IPS-18a (cell line): ENCODE data around the gene EID2.

Experiments used
- H3K27ac ChIP-seq: one replicate; pipeline ENCODE4 v1.5.1; 2013; ENCODE audit warnings: low read length
- H3K27me3 ChIP-seq: one replicate; pipeline ENCODE4 v1.6.1; 2013; ENCODE audit warnings: mild to moderate bottlenecking, low read length; ENCODE audit not compliant: control insufficient read depth, insufficient read depth
- H3K36me3 ChIP-seq: one replicate; pipeline ENCODE4 v1.6.1; 2013; ENCODE audit warnings: low read depth, low read length; ENCODE audit not compliant: control insufficient read depth
- H3K4me1 ChIP-seq: one replicate; pipeline ENCODE4 v1.6.1; 2013; ENCODE audit warnings: low read depth, low read length; ENCODE audit not compliant: control insufficient read depth
- H3K4me3 ChIP-seq: one replicate; pipeline ENCODE4 v1.5.1; 2013; ENCODE audit warnings: low read length
- H3K9ac ChIP-seq: one replicate; pipeline ENCODE4 v1.6.1; 2013; ENCODE audit warnings: mild to moderate bottlenecking, low read length, moderate library complexity
- H3K9me3 ChIP-seq: one replicate; pipeline ENCODE4 v1.6.1; 2013; ENCODE audit warnings: low read depth, low read length; ENCODE audit not compliant: control insufficient read depth

EID2 gene

DNA sequence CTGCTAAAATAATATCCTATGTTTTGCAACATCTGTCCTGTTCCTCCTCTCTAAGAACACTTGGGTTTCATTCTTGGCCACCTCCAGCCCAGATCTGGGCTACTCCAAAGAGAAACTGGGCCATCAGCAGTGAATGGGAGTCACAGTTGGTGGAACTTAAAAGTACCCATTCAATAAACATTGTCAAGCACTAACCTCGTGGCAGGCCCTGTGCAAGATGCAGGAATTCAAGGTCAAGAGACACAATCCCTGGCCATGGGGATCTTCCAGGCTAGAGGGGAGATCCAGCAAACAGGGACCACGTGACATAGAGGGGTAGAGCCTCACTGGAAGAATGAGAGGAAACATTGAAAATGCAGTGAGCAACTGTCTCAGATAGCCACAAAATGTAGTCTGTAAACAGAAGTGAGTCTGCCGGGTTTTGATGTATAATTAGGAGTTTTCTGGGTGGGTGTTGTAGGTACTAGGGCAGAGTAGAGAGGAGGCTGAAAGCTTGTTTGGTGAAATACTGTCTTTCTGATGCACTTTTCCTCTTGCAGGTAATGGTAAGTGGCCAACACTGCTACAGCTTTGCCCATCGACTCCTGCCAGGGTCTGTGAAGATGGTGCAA is 14.8 kb upstream of the EID2 start:
- Histone ChIP-seq H3K4me3 (no peak overlapping the region), H3K27me3 (no peaks in the 10 kb centered on the region), H3K36me3 (no peaks in the 10 kb centered on the region)

DNA sequence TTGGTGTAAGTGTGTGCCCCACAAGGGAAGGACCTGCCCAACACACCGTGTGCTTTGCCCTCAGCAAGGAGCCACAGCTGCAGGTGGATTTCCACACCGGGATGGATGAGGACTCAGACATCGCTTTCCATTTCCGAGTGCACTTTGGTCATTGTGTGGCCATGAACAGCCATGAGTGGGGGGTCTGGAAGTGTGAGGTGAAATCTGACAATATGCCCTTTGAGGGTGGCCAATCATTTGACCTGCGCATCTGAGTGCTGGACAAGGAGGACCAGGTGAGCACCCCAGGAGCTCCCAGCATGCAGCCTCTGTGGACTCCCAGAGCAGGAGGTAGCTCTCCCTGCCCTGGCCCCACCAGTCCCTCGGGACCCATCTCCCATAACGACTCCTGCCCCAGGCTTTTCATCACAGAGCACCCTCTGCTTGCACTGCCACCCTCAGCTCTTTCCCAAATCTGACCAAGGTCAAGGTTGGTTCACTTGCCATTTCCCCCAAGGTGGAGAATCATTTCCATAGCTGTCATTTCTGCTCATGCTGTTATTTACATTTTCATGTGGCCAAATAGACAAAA is 13.2 kb upstream of the EID2 start:
- no peaks in the 10 kb centered on the region for H3K27me3 ChIP-seq
- H3K9me3 ChIP-seq: no peaks in the 10 kb centered on the region
- H3K36me3 ChIP-seq: no peaks in the 10 kb centered on the region
- no peak overlapping the region for H3K9ac ChIP-seq
- H3K27ac ChIP-seq: no peak overlapping the region
- H3K4me1 ChIP-seq: no peaks in the 10 kb centered on the region
- no peak overlapping the region for H3K4me3 ChIP-seq

More for the DNA sequence above, 14.8 kb upstream of the EID2 start:
- Histone ChIP-seq H3K4me1 (no peaks in the 10 kb centered on the region), H3K9ac (no peak overlapping the region), H3K27ac (no peak overlapping the region), H3K9me3 (no peaks in the 10 kb centered on the region)

DNA sequence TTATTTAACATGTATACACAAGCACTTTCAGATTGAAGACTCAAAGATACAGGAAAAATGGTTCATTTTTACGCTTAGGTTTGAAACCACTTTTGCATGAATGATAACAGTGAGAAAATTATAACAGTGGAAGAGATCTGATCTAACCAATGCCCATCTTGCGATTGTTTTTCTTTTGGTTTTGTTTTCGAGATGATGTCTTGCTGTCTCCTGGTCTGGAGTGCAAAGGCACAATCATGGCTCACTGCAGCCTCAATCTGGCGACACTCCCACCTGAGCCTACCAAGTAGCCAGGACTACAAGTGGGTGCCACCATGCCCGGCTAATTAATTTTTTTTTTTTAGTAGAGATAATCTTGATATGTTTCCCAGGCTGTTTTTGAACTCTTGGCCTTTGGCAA is 10.2 kb upstream of the EID2 start:
- Histone ChIP-seq H3K9me3 (no peaks in the 10 kb centered on the region), H3K9ac (no peak overlapping the region), H3K4me1 (no peaks in the 10 kb centered on the region), H3K4me3 (no peak overlapping the region), H3K36me3 (no peaks in the 10 kb centered on the region), H3K27ac (no peak overlapping the region), H3K27me3 (no peaks in the 10 kb centered on the region)

DNA sequence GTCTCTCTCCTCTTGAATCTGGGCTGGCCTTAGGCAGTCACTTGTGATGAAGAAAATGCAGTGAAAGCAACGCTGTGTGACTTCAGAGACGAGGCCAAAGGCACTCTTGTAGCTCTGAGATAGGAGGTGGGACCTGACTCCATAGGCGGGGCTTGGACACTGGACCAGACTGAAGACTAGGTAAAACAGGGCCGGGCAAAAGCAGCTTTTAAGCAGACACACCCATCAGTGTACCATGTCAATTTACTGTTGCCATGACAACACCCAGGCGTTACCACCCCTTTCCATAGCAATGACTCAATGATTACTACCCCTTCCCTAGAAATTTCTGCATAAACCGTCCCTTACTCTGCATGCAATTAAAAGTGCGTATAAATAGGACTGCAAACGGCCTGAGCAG is 6.6 kb upstream of the EID2 start:
- no peak overlapping the region for H3K4me3 ChIP-seq
- no peaks in the 10 kb centered on the region for H3K36me3 ChIP-seq
- H3K27ac ChIP-seq: no peak overlapping the region
- H3K27me3 ChIP-seq: no peaks in the 10 kb centered on the region
- H3K9me3 ChIP-seq: no peaks in the 10 kb centered on the region
- H3K4me1 ChIP-seq: peaks cover 8% of the 10 kb centered on the region
- H3K9ac ChIP-seq: no peak overlapping the region

DNA sequence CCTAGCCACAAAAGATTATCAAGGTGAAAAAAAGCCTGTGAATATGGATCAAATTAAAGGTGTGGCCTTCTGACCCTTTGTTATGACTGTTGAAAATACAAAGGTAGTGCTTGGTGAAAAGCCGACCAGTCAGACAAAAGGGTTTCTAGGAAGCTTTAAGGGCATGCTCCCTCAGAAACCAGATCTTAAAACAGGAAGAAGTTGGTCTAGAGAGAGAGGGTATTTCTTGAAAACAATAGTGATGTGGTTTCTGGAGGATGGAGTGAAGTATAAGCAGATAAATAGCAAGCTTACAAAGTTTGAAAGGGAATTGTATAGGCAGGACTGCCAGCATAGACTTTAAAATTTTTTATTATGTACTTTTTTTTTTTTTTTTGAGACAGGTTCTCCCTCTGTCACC is 5.0 kb upstream of the EID2 start:
- Histone ChIP-seq H3K9me3 (no peaks in the 10 kb centered on the region), H3K36me3 (no peaks in the 10 kb centered on the region), H3K9ac (no peak overlapping the region), H3K4me3 (no peak overlapping the region), H3K27me3 (no peaks in the 10 kb centered on the region), H3K4me1 (peaks cover 10% of the 10 kb centered on the region), H3K27ac (no peak overlapping the region)

DNA sequence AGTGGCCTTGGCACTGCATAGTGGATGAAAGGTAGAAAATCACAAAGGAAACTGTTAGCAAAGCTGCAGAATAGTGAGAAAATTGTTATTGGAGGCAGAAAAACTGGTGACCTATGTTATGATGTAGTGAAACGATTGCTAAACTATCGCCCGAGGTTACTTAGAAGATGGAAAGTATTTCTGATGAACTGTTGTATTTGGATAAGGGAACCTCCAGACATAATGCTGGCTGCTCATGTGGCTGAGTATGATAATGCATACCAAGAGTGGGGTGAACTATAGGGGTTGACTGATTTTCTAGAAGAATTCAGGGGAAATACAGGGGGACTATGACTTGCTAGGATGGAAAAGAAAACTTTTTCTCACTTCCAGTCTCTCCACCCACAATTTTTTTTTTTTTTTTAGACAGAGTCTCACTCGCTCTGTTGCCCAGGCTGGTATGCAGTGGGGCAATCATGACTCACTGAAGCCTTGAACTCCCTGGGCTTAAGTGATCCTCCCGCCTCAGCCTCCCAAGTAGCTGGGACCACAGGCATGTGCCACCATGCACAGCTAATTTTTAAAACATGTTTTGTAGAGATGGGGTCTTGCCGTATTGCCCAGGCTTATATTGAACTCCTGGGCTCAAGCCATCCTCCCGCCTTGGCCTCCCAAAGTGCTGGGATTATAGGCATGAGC is 4.4 kb upstream of the EID2 start:
- Histone ChIP-seq H3K27ac (no peak overlapping the region), H3K4me1 (peaks cover 10% of the 10 kb centered on the region), H3K9me3 (no peaks in the 10 kb centered on the region), H3K27me3 (no peaks in the 10 kb centered on the region), H3K9ac (no peak overlapping the region), H3K4me3 (no peak overlapping the region), H3K36me3 (no peaks in the 10 kb centered on the region)

DNA sequence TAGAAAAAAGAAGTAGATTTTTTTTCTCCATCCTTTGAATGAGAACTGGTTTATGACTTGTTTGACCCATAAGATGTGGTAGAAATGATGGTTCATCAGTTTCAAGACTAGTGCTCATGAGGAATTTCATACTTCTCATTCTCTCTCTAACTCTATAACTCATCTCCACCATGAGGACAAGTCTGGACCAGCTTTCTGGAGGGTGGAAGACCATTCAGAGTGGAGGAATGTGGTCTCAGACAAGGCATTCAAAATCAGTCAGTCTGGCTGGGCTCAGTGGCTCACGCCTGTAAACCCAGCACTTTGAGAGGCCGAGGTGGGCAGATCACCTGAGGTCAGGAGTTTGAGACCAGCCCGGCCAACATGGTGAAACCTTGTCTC is 3.5 kb upstream of the EID2 start:
- no peak overlapping the region for H3K4me3 ChIP-seq
- H3K9me3 ChIP-seq: no peaks in the 10 kb centered on the region
- peaks cover 10% of the 10 kb centered on the region for H3K4me1 ChIP-seq
- H3K36me3 ChIP-seq: no peaks in the 10 kb centered on the region
- no peak overlapping the region for H3K27ac ChIP-seq
- no peak overlapping the region for H3K9ac ChIP-seq
- H3K27me3 ChIP-seq: no peaks in the 10 kb centered on the region

DNA sequence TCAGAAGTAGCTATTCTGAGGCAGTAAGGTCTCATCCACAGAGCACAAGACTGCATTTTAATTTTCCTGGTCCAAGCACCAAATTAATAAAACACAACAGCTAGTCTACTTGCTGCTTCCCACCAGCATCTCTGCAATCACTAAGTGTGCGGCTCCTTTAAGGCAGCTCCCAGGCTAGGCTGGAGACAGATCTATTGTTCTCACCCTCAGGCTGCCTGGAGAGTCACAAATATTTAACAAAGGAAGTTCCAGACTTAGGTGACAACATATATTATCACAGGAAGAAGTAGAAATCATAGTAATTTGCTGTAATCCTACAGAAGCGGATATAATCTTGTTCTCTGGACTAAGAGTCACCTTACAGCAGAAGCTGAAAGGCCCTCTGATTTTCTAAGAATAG is 2.2 kb upstream of the EID2 start:
- H3K36me3 ChIP-seq: no peaks in the 10 kb centered on the region
- H3K9me3 ChIP-seq: no peaks in the 10 kb centered on the region
- no peak overlapping the region for H3K9ac ChIP-seq
- no peaks in the 10 kb centered on the region for H3K27me3 ChIP-seq
- peaks cover 10% of the 10 kb centered on the region for H3K4me1 ChIP-seq
- H3K27ac ChIP-seq: no peak overlapping the region
- no peak overlapping the region for H3K4me3 ChIP-seq

DNA sequence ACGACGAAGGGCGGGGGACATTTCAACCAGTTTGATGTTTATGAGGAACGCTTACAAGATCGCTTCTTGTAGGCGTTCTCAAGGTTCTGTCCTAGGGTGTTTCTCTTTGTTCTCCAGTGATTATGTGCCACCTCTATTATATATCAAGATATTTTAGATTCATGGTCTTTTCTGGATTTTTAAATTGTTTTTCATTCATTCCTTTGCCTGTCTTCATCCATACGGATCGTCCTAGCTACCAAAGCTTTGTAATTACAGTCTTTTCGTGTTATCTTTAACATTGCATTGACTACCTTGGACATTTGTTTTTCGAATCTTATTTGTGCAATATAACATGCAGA is 342 bp upstream of the EID2 start:
- Histone ChIP-seq H3K36me3 (no peaks in the 10 kb centered on the region), H3K9ac (peak overlapping the region; percentile 72), H3K9me3 (no peaks in the 10 kb centered on the region), H3K27ac (no peak overlapping the region), H3K27me3 (no peaks in the 10 kb centered on the region), H3K4me3 (peak overlapping the region; percentile 97), H3K4me1 (peaks cover 10% of the 10 kb centered on the region)

DNA sequence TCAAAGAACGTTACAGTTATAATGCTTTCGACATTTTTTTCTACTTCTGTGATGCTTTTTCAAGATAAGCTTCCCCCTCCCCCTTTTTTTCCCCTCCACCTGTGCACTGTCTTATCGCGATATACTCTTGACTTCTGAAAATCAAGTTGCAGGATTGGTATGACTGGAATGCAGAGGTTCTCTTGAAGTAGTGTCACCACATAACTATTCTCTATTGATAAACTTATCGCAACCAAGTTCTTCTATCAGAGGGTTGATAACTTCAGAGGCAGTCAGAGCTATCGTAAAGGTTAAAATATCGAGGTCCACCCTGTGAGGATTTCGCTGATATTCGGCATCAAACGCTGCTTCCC is 820 bp downstream of the EID2 start:
- Histone ChIP-seq H3K27me3 (no peaks in the 10 kb centered on the region), H3K9me3 (no peaks in the 10 kb centered on the region), H3K4me3 (peak overlapping the region; percentile 97), H3K27ac (peak overlapping the region; percentile 52), H3K36me3 (no peaks in the 10 kb centered on the region), H3K9ac (peak overlapping the region; percentile 85), H3K4me1 (peaks cover 10% of the 10 kb centered on the region)

DNA sequence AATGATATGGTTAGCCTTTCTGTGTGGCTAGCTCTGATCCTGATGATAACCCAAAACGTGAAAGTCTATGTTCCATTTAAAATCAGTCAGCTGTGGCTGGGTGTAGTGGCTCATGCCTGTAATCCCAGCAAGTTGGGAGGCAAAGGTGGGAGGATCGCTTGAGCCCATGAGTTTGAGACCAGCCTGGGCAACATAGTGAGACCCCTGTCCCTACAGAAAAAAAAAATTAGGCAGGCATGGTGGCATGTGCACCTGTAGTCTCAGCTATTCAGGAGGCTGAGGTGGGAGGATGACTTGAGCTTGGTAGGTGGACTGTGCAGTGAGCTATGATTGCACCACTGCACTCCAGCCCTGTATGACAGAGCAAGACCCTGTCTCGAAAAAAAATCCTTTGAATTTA is 6.2 kb downstream of the EID2 start:
- Histone ChIP-seq H3K4me3 (no peak overlapping the region), H3K9ac (no peak overlapping the region), H3K27me3 (no peaks in the 10 kb centered on the region), H3K36me3 (no peaks in the 10 kb centered on the region), H3K9me3 (no peaks in the 10 kb centered on the region), H3K27ac (no peak overlapping the region), H3K4me1 (peaks cover 3% of the 10 kb centered on the region)

DNA sequence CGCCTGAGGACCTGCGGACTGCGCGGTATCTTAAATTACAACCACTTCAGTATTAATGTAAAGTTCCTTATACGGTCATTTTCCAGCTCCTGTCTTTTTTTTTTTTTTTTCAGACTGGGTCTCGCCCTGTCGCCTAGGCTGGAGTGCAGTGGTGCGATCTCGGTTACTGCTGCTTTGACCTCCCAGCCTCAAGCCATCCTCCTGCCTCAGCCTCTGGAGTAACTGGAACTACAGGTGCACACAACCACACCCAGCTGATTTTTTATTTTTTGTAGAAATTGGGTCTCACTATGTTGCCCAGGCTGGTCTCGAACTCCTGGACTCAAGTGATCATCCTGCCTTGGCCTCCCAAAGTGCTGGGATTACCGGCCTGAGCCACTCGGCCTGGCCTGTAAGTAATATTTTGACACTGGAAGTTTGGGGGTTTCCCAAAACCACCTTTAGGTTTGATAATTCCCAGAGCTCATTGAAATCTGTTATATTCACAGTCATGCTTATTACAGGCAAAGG is 6.9 kb downstream of the EID2 start:
- no peaks in the 10 kb centered on the region for H3K36me3 ChIP-seq
- H3K4me1 ChIP-seq: peaks cover 3% of the 10 kb centered on the region
- peak overlapping the region; percentile 75 for H3K4me3 ChIP-seq
- H3K9ac ChIP-seq: no peak overlapping the region
- H3K27me3 ChIP-seq: no peaks in the 10 kb centered on the region
- H3K9me3 ChIP-seq: no peaks in the 10 kb centered on the region
- H3K27ac ChIP-seq: no peak overlapping the region
